Measurements from ENCODE around the gene FZD2. TPM values are rescaled to one million over a fixed set of nuclear protein-coding genes. Genes with fewer than 3 reads are reported as not detected.

FZD2 gene
- total RNA-seq, 2 donors from 2014 or later, result 3.3 to 10.1 TPM

DNA sequence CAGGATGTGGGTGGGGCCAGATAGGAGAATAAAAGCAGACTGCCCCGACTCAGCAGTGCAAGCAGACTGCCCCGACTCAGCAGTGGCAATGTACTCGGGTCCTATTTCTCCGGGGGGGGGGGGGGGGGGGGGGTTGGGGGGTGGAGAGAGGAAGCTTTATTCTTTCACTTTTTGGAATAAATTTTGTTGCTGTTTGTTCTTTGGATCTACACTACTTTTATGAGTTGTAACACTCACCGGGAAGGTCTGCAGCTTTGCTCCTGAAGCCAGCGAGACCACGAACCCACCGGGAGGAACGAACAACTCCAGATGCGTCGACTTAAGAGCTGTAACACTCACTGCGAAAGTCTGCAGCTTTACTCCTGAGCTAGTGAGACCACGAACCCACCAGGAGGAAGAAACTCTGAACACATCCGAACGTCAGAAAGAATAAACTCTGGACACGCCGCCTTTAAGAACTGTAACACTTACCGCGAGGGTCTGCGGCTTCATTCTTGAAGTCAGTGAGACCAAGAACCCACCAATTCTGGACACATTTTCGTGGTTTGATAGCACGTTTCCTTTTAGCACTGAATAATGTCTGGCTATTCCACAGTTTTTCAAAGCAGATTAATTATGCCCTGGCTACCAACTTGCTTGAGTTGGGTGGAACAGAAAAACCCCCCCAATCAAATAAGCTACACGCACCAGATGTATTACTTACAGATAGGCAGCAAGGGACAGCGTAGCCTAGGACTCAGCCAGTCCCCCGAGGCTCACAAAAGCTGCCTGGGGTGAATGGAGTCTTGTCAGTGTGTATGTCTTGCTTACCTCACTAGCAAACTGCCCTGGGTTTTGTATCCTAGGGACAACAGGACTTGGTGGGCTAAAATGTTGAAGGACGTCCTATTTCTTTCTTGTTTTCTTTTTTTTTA, 11.9 kb downstream of the FZD2 start:
- H3K9me3 ChIP-seq, result no peaks in the 10 kb centered on the region
- H3K27ac ChIP-seq, result no peak overlapping the region
- no peaks in the 10 kb centered on the region for H3K4me1 ChIP-seq (replicated peaks)
- 74% methylated on average over 22 of the region's 26 CpGs for WGBS
- TF ChIP-seq POLR2A (IDR thresholded peaks at IDR 0.05), result no peak
- DNase-seq (ENCODE audit: low spot score), result no peak
- H3K27me3 ChIP-seq (replicated peaks; ENCODE audit: insufficient read depth), result no peaks in the 10 kb centered on the region
- H3K4me3 ChIP-seq, result no peak overlapping the region
- intact Hi-C loops (cut with DNase I), result no loop called here
- no peaks in the 10 kb centered on the region for H3K36me3 ChIP-seq

DNA sequence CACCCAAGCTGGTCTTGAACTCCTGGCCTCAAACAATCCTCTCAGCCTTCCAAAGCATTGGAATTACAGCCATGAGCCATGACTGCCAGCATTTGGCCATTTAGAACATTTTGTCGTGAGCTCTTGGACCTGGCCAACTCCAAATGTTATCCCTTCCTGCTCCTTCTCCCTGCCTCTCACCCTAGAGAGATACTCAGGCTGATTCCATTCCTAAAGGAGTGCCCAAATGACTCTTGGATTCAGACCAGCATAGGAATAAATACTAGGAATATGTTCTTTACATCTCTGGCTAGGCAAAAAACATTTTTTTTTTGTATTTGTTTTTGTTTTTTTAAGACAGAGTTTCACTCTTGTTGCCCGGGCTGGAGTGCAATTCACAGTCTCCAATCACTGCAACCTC, 15.5 kb downstream of the FZD2 start:
- whole genome bisulfite sequencing, result 72% methylated on average over 2 of the region's 2 CpGs
- TF ChIP-seq POLR2AphosphoS5 (IDR thresholded peaks at IDR 0.05) (no peak), POLR2A (IDR thresholded peaks at IDR 0.05) (no peak)
- TF ChIP-seq, protein P1, sequence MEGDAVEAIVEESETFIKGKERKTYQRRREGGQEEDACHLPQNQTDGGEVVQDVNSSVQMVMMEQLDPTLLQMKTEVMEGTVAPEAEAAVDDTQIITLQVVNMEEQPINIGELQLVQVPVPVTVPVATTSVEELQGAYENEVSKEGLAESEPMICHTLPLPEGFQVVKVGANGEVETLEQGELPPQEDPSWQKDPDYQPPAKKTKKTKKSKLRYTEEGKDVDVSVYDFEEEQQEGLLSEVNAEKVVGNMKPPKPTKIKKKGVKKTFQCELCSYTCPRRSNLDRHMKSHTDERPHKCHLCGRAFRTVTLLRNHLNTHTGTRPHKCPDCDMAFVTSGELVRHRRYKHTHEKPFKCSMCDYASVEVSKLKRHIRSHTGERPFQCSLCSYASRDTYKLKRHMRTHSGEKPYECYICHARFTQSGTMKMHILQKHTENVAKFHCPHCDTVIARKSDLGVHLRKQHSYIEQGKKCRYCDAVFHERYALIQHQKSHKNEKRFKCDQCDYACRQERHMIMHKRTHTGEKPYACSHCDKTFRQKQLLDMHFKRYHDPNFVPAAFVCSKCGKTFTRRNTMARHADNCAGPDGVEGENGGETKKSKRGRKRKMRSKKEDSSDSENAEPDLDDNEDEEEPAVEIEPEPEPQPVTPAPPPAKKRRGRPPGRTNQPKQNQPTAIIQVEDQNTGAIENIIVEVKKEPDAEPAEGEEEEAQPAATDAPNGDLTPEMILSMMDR (IDR thresholded peaks at IDR 0.05), result no peak
- intact Hi-C loops (cut with DNase I), result no loop called here

GRCh38 chr17:44575403-44575802, 18.1 kb downstream of the FZD2 start:
- Histone ChIP-seq H3K27me3 (replicated peaks; ENCODE audit: insufficient read depth) (no peaks in the 10 kb centered on the region), H3K4me3 (no peak overlapping the region), H3K9me3 (no peaks in the 10 kb centered on the region), H3K4me1 (replicated peaks) (no peaks in the 10 kb centered on the region), H3K36me3 (no peaks in the 10 kb centered on the region), H3K27ac (no peak overlapping the region)
- 48% methylated on average over 2 of the region's 2 CpGs for WGBS
- TF ChIP-seq POLR2A (IDR thresholded peaks at IDR 0.05) (no peak), POLR2AphosphoS5 (IDR thresholded peaks at IDR 0.05) (no peak)
- TF ChIP-seq, protein P1 (IDR thresholded peaks at IDR 0.05), result no peak
- intact Hi-C loops (cut with DNase I), result no loop called here
- no peak for DNase-seq (ENCODE audit: low spot score)

More for the DNA sequence above, 15.5 kb downstream of the FZD2 start:
- Histone ChIP-seq H3K27me3 (replicated peaks; ENCODE audit: insufficient read depth) (no peaks in the 10 kb centered on the region), H3K27ac (no peak overlapping the region), H3K36me3 (no peaks in the 10 kb centered on the region), H3K4me1 (replicated peaks) (no peaks in the 10 kb centered on the region), H3K4me3 (no peak overlapping the region), H3K9me3 (no peaks in the 10 kb centered on the region)
- no peak for DNase-seq (ENCODE audit: low spot score)

GRCh38 chr17:44578947-44579346, 21.7 kb downstream of the FZD2 start:
- WGBS, result 79% methylated on average over 4 of the region's 4 CpGs
- DNase-seq (ENCODE audit: low spot score), result no peak
- TF ChIP-seq POLR2A (IDR thresholded peaks at IDR 0.05) (no peak), POLR2AphosphoS5 (IDR thresholded peaks at IDR 0.05) (no peak)
- TF ChIP-seq, protein P1 (IDR thresholded peaks at IDR 0.05), result no peak
- H3K4me3 ChIP-seq, result no peak overlapping the region
- intact Hi-C loops (cut with DNase I), result no loop called here
- no peaks in the 10 kb centered on the region for H3K27me3 ChIP-seq (replicated peaks; ENCODE audit: insufficient read depth)
- no peaks in the 10 kb centered on the region for H3K9me3 ChIP-seq
- no peaks in the 10 kb centered on the region for H3K36me3 ChIP-seq
- H3K4me1 ChIP-seq (replicated peaks), result no peaks in the 10 kb centered on the region
- no peak overlapping the region for H3K27ac ChIP-seq

GRCh38 chr17:44581868-44582267, 24.6 kb downstream of the FZD2 start:
- intact Hi-C loops (cut with DNase I), result no loop called here
- Histone ChIP-seq H3K4me1 (replicated peaks) (no peaks in the 10 kb centered on the region), H3K27me3 (replicated peaks; ENCODE audit: insufficient read depth) (no peaks in the 10 kb centered on the region), H3K4me3 (no peak overlapping the region), H3K9me3 (no peaks in the 10 kb centered on the region), H3K36me3 (no peaks in the 10 kb centered on the region), H3K27ac (no peak overlapping the region)
- 89% methylated on average over 11 of the region's 11 CpGs for WGBS
- TF ChIP-seq POLR2AphosphoS5 (IDR thresholded peaks at IDR 0.05) (no peak), POLR2A (IDR thresholded peaks at IDR 0.05) (no peak)
- TF ChIP-seq, protein P1 (IDR thresholded peaks at IDR 0.05), result no peak
- DNase-seq (ENCODE audit: low spot score), result no peak
